Ishikawa (cell line): ENCODE data around the gene CFH.

Experiments used
- CEBPB ChIP-seq: IDR thresholded peaks from 2 replicates; pipeline ENCODE4 v1.6.1; 2012
- CREB1 ChIP-seq: IDR thresholded peaks from 2 replicates; pipeline ENCODE4 v1.6.1; 2012; ENCODE audit warnings: low read depth
- EGR1 ChIP-seq: IDR thresholded peaks from 2 replicates; pipeline ENCODE4 v1.6.1; 2012
- EP300 ChIP-seq: IDR thresholded peaks from 2 replicates; pipeline ENCODE4 v1.6.1; 2012; ENCODE audit warnings: borderline replicate concordance
- FOXM1 ChIP-seq: IDR thresholded peaks from 2 replicates; pipeline ENCODE4 v1.6.1; 2012; ENCODE audit warnings: low read depth, borderline replicate concordance
- RAD21 ChIP-seq: IDR thresholded peaks from 2 replicates; pipeline ENCODE4 v1.6.1; 2012; ENCODE audit warnings: low read depth
- REST ChIP-seq: IDR thresholded peaks from 2 replicates; pipeline ENCODE4 v1.6.1; 2012; ENCODE audit warnings: low read depth, mild to moderate bottlenecking
- TAF1 ChIP-seq: IDR thresholded peaks from 2 replicates; pipeline ENCODE4 v1.6.1; 2012; ENCODE audit warnings: low read depth, mild to moderate bottlenecking
- USF1 ChIP-seq: IDR thresholded peaks from 2 replicates; pipeline ENCODE4 v1.6.1; 2012
- ZBTB7A ChIP-seq: IDR thresholded peaks from 2 replicates; pipeline ENCODE4 v1.6.1; 2012; ENCODE audit warnings: low read depth

- TF ChIP-seq FOXM1 (no peak), ZBTB7A (no peak), TAF1 (no peak), RAD21 (no peak), EGR1 (no peak), REST (no peak), CREB1 (no peak), CEBPB (no peak), EP300 (no peak), USF1 (no peak)
Measured at GRCh38 chr1:196674908-196675307, 23.1 kb downstream of the CFH start.
